Lower lobe of right lung (tissue), 2 donors: ENCODE data around the gene PIWIL4. TPM values are rescaled to one million over a fixed set of nuclear protein-coding genes. Genes with fewer than 3 reads are reported as not detected.

Source experiments
- ATAC-seq, 2 donors: fragments of 200-7000 bp; cut with Tn5 transposase; one replicate each; pipeline ENCODE4 v1.9.1; 2020 to 2022; ENCODE audit warnings: mild to moderate bottlenecking in 2 of 2, moderate library complexity in 2 of 2
- DNase-seq: peaks from one replicate; pipeline ENCODE4 v3.0.0-alpha.2; 2020
- H3K27ac ChIP-seq: fragments of 200-600 bp; one replicate; pipeline ENCODE4 v1.8.0; 2022
- H3K27me3 ChIP-seq: fragments of 200-600 bp; one replicate; pipeline ENCODE4 v1.8.0; 2022; ENCODE audit warnings: low read depth
- H3K36me3 ChIP-seq: fragments of 200-600 bp; one replicate; pipeline ENCODE4 v1.8.0; 2022; ENCODE audit warnings: mild to moderate bottlenecking
- H3K4me1 ChIP-seq: fragments of 200-600 bp; one replicate; pipeline ENCODE4 v1.8.0; 2022
- H3K4me3 ChIP-seq: fragments of 200-600 bp; one replicate; pipeline ENCODE4 v1.8.0; 2022; ENCODE audit warnings: mild to moderate bottlenecking
- H3K9me3 ChIP-seq: fragments of 200-600 bp; one replicate; pipeline ENCODE4 v1.8.0; 2022
- CTCF ChIP-seq: fragments of 200-600 bp; IDR thresholded peaks from one replicate; pipeline ENCODE4 v1.8.0; 2022; ENCODE audit warnings: antibody characterized with exemption, mild to moderate bottlenecking
- intact Hi-C: fragments of 100-400 bp; cut with DNase I; formaldehyde crosslinking; loops from one replicate; pipeline ENCODE4 v1.11.0; 2022
- long read RNA-seq: library from polyadenylated mRNA; unstranded; transcript quantifications from one replicate; pipeline ENCODE4 v2.0.0, GENCODE V29; 2021
- total RNA-seq: library from RNA; stranded (reverse); fragmentation: NEBNext Ultra II Directional; extraction: Animal tissue kit (Norgen Biotek cat#: 25700); gene quantifications from one replicate; pipeline ENCODE4 v1.2.1, GENCODE V29; 2021
- donor health status: DM: no; HTN: yes; CAD: no; lungs with severe emphysema.

Gene PIWIL4
- 1.9 TPM for total RNA-seq
- long read RNA-seq, partial matches to known transcripts, result 0 of 3 reads
- long read RNA-seq, other reads (novel, unspliced or antisense), result 3 of 3 reads

- intact Hi-C loops, result no loop called here
- no peak within 1 kb of the TSS for H3K27ac ChIP-seq
- ATAC-seq (no peak), DNase-seq (no peak)
- H3K4me3 ChIP-seq, result no peak within 1 kb of the TSS
- TF ChIP-seq CTCF, result no peak
- H3K36me3 ChIP-seq, result no peaks in the 10 kb centered on the region
- no peaks in the 10 kb centered on the region for H3K4me1 ChIP-seq
- no peaks in the 10 kb centered on the region for H3K27me3 ChIP-seq
- no peaks in the 10 kb centered on the region for H3K9me3 ChIP-seq
These were observed at the start of gene PIWIL4 for GRCh38 chr11:94567181-94567670. PIWIL4 (plus strand) TSS chr11:94567368; CDS start chr11:94567519, 151 bp downstream.

- Histone ChIP-seq H3K27ac (no peak overlapping the region), H3K9me3 (no peaks in the 10 kb centered on the region), H3K36me3 (no peaks in the 10 kb centered on the region), H3K4me1 (no peaks in the 10 kb centered on the region), H3K4me3 (no peak overlapping the region), H3K27me3 (no peaks in the 10 kb centered on the region)
- DNase-seq, result no peak
- intact Hi-C loops, result loop anchor here (10.0 kb wide), 1 partner anchor 87 kb away; no protein-coding TSS in a partner anchor
- no peak for ATAC-seq
- no peak for TF ChIP-seq CTCF
These were observed 48.9 kb upstream of the PIWIL4 start for GRCh38 chr11:94518300-94518699.

- ATAC-seq, result peak; percentile 55 to 71
- Histone ChIP-seq H3K27me3 (no peaks in the 10 kb centered on the region), H3K27ac (no peak overlapping the region), H3K36me3 (no peaks in the 10 kb centered on the region), H3K4me1 (no peaks in the 10 kb centered on the region), H3K9me3 (no peaks in the 10 kb centered on the region), H3K4me3 (no peak overlapping the region)
- intact Hi-C loops, result loop anchor here (10.0 kb wide), 1 partner anchor 85 kb away; no protein-coding TSS in a partner anchor
- TF ChIP-seq CTCF, result peak; percentile 69
- DNase-seq, result no peak
These were observed 47.6 kb upstream of the PIWIL4 start for GRCh38 chr11:94519478-94520084.

GRCh38 chr11:94521684-94522083, 45.5 kb upstream of the PIWIL4 start:
- ATAC-seq, result peak in 1 of 2 donors; percentile 48
- H3K27ac ChIP-seq, result no peak overlapping the region
- H3K27me3 ChIP-seq, result no peaks in the 10 kb centered on the region
- no peaks in the 10 kb centered on the region for H3K36me3 ChIP-seq
- intact Hi-C loops, result no loop called here
- no peaks in the 10 kb centered on the region for H3K9me3 ChIP-seq
- no peak overlapping the region for H3K4me3 ChIP-seq
- DNase-seq, result no peak
- peaks cover 4% of the 10 kb centered on the region for H3K4me1 ChIP-seq
- TF ChIP-seq CTCF, result peak; percentile 30

- intact Hi-C loops, result no loop called here
These were observed 42.8 kb upstream of the PIWIL4 start for GRCh38 chr11:94524341-94524740.

More at GRCh38 chr11:94524341-94524740, 42.8 kb upstream of the PIWIL4 start:
- ATAC-seq (no peak), DNase-seq (no peak)
- H3K27me3 ChIP-seq, result no peaks in the 10 kb centered on the region
- no peak for TF ChIP-seq CTCF
- peaks cover 4% of the 10 kb centered on the region for H3K4me1 ChIP-seq
- H3K4me3 ChIP-seq, result no peak overlapping the region
- no peak overlapping the region for H3K27ac ChIP-seq
- H3K36me3 ChIP-seq, result no peaks in the 10 kb centered on the region
- H3K9me3 ChIP-seq, result no peaks in the 10 kb centered on the region
